ENCODE data around the gene KCNAB1.

GRCh38 chr3:156209631-156210335, 89.4 kb downstream of the KCNAB1 start:
- no peak for TF ChIP-seq CTCF (conservative IDR thresholded peaks at IDR 0.05; ENCODE audit: low read depth, low read length)
- no peak for TF ChIP-seq EZH2 (IDR thresholded peaks at IDR 0.05; ENCODE audit: low read length, unreplicated experiment)
- TF ChIP-seq EZH2phosphoT487 (IDR thresholded peaks at IDR 0.05; ENCODE audit: borderline replicate concordance, low read length), result no peak

Data from PC-3 (cell line).